GM19193 (cell line): Measurements from ENCODE around the gene LPAR1.

Experiments used
- POLR2A ChIP-seq: IDR thresholded peaks from 4 replicates; pipeline ENCODE4 v1.6.1; 2011; ENCODE audit not compliant: insufficient read depth, insufficient read length; ENCODE audit errors: extremely low read depth

LPAR1 gene

DNA sequence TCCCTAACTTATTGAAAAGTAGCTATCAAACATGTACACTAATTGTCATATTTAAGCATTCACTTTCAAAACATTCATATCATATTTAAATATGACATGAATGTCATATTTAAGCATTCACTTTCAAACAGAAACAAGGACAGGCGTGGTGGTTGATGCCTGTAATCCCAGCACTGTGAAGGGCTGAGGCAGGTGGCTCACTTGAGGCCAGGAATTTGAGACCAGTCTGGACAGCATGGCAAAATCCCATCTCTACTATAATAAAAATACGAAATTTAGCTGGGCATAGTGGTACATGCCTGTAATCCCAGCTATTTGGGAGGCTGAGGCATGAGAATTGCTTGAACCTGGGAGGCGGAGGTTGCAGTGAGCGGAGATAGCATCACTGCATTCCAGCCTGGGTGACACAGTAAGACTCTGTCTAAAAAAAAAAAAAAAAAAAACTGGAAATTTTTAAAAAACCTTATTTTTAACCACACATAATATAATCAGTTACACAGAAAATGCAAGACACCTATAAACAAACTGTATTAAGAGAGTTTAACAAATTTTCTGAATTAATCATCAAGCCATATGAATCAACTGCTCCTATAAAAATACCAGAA is 88.1 kb downstream of the LPAR1 start:
- no peak for TF ChIP-seq POLR2A

DNA sequence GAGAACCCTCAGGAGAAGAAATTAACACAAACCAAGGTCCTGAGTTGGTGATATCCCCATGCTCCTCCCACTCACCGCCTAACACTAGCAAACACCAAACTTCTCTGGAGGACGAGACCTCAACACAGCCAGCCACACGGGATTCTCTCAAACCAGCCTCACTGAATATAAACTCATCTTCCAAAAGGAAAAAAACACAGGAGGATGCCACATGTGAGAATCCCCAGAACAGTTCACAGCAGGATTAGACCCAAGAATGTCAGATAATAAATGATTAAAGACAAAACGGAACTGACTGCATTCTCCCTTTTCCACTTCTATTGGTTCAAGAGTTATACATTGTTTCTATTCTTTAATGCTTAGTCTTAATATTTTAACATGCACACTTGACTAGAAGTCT is 89.2 kb downstream of the LPAR1 start:
- TF ChIP-seq POLR2A = no peak

DNA sequence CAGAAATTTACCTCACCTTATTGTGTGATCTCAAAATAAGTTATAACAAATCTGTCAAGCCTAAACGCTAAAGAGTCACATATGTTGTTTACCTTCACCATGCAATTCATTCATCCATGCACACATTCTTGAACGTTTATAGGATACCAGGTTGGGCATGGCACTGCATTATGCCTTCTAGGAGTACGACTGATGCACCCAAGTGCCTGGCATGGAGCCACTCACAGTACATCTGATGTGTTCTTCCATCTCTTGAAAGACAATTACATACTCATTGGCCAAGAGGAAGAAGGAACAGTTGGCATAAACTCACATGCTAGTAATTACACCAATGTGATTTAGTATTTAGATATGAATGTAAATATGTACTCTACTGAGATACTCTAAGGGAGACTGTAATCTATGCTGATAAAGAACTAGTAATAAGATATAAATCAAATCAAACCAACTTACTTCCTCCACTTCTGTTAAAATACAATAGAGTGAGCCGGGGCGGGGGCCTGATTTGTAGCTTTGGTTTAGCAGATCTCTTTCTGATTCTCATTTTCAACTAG is 90.7 kb downstream of the LPAR1 start:
- TF ChIP-seq POLR2A = no peak

DNA sequence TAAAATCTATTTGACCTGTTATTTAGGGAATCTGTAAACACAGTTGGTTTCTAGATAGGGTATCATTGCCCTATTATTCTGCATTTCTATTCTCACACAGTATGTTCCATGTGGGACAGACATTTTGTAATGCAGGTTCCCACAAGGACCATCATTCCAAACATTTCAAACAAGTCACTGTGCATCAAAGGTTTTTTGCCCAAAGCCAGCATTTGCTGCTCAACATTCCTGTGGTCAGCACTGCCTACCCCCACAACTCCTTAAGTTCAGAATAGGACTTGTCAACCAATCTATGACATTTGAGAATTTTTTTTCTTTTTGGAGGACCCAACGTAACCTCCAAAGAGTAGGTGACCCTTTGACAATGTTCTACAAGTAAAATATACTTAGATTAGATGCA is 95.7 kb downstream of the LPAR1 start:
- no peak for TF ChIP-seq POLR2A

DNA sequence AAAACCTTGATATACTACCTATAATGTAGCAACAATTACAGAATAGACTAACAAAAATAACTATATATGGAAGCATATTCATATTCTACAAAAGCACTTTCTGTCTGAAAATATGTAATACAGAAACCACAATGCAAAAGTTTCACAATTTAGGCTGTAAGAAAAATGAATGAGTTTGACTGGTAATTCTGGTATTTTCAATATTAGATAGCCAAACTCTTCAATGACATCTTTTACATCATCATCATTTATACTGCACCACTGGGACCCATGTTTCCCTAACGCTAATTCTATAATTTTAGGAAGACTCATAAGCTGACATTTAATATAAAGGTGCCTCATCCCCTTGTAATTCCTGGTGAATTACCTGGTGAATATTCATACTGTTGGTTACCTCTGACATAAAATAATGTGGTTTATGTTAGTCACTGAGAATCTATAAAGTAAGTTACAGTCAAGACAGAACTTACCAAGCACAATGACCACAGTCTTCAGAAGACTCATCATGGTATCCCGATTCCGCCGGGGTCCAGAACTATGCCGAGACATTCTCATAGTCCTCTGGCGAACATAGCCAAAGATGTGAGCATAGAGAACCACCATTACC is 97.2 kb downstream of the LPAR1 start:
- no peak for TF ChIP-seq POLR2A

DNA sequence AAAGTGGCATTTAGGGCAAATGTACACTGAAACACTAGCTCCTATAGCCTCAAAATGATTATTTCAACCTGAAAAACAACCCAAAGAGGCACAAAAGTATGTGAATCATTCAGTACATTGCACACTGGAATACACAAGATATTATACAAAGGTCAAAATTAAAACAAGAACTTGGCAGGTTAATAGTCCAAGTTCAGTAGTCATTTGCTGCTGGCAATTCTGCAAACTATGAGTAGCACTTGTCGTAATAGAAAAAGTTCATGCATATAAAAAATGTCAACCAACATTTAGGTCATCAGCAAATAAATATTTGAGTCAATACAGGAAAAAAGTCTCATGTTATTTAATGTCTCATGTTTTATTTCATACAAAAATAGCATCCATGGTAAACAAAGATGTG is 98.7 kb downstream of the LPAR1 start:
- TF ChIP-seq POLR2A = no peak

DNA sequence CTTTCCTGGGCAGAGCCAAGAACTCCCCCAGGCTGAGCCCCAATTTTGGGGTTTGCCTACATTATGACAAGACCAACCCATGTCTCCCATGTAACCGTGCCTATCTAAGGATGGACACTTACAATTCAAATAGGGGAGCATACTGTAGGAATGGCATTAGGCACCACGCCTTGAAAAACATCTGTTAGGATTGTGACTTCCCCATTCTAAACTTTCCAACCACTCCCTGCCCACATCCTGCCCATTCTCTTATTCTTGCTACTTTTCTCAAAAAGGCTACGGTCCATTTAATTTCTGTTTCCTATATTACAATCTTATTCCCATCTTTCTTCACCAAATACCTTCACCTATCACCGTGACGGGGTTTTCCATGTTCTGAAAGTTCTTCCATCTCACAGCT is 99.2 kb downstream of the LPAR1 start:
- no peak for TF ChIP-seq POLR2A

DNA sequence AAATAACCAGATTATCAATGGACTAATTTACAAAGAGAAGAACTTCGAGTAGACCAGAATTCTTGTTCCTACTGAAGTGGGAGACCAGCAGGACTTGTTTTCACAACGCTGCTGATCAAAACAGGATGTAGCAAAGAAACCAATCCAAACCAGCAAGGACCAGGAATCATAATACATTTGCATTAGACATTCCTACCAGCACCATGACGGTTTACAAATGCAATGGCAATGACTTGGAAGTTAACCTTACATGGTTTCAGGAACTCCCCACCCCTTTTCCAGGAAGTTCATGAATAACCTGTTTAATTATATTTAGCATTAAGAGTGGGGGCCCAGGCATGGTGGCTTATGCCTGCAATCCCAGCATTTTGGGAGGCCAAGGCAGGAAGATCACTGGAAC is 100.0 kb downstream of the LPAR1 start:
- TF ChIP-seq POLR2A = no peak

DNA sequence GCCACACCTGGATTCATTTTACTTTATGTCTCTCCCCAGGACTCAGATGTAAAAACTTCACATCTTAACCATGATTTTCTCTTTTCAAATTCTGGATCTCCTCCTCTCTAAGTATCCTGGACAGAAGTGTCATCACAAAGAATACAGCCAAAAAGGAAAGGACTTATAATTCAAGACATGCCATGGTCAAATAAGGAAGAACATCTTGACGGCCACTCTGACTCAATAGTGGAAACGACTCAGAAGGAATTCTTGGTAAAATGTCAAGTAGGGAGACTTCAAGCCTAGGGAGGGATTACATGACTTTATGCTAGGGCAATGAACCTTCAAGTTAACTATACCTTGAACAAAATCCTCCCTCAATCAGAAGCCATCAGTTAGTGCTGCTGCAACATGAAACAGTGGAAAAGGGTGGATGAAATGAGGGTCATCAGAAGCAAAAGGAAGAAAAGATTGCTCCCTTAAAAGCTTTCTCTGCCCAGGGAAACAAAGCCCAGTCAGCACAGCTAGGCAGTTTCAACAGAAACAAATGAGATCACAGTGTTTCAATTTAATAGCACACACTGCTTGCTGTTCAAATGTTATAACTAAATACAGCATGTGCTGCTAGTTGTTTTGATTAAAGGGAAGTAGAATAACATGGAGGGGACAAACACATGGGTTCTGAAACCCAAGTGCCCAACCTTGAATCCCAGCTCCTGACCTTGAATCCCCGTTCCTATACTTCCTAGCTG is 101.4 kb downstream of the LPAR1 start:
- TF ChIP-seq POLR2A = no peak

DNA sequence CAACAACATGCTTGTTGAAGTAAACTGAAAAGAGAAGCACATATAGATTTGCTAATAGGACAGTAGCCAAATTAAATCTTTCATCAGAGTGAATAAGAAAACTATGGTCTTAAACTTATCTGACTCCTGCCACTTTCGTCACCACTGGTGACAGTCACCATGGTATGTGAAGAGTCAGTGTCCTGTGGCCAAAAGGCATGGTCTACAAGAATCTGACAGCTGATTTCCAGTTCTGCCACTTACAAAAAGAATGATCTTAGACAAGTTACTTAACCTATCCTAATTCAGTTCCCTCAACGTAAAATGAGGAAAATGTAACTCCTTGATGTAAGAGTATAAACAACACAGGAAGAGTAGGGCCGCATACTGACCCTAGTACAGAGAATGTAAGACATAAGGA is 102.0 kb downstream of the LPAR1 start:
- TF ChIP-seq POLR2A = no peak

DNA sequence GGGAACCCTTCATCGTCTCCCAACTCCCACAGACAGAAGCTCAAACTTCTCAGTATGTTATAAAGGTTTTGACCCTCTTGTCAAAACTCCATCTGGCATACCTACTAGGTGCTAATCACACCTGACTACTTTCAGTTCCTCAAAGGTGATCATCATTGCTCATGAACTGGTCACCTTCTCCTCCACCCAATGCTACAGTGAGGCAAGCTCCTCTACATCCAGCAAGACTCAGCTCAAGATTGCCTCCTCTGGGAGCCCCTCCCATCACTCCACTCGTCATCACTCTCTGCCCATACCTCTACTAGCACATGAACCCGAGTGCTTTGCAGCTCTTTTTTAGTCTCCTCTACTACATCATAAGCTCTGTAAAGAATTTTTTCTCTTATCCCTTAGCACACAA is 102.4 kb downstream of the LPAR1 start:
- no peak for TF ChIP-seq POLR2A

DNA sequence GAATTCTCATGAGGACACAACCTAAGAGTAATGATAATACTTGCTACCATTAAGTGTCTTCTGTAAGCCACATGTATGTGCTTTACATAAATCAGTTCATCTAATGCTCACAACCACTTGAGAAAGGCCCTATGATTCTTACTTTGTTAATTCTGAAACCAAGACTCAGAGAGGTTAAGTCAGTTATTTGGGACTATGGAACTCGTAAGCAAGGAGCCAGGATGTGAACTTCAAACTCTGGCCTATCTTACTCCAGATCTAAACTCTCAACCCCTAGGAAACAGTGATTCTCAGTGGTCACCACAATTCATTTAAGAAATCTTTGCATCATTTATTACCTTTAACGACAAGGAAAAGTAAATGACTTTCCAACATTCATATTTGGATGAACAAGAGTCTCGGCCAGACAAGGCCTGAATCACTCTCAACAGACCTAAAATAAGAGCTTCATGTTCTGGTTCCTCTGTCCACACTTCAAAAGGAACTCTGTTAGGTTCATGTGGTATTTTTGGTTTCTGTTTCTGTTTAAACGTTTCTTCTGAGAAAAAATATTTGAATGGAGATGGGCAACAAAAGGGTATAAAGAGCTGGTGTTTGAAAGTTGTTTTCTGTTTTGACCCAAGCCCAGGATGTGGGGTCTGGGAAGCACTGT is 104.8 kb downstream of the LPAR1 start:
- no peak for TF ChIP-seq POLR2A

DNA sequence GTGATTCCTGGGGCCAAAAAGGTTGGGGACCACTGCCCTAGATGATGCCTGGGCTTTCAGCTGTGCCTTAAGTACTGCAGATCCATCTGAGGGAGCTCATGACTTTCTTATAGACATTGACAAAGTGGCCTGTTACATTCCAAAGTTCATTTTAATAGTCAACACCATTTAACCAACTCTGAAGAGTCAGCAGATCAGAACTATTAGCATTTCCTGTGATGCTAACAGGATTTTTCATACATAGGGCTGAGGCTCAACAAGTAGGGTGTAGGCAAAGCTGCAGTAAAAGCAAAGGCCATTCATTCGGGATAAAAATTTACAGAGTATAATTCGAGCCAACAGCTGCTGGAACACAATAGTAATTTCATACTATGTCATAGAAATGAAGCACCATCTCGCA is 105.4 kb downstream of the LPAR1 start:
- no peak for TF ChIP-seq POLR2A

DNA sequence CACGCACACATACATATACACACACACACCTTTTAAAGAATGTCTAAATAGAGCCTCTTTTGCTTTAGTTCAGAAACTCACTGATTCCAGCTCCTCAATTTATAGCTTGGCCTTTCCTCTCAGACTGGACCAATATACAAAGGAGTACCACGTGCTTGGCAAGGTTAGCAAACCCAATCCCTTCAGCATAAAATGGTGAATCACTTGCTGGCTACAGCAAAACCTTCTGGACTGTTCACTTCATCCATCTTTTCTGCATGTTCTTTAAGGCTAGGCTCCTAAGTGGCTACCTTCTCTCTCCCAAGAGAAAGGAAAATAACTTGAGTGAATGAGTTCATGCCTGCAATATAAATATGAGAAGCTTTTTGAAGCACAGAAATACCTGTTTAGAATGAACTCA is 109.7 kb downstream of the LPAR1 start:
- no peak for TF ChIP-seq POLR2A

DNA sequence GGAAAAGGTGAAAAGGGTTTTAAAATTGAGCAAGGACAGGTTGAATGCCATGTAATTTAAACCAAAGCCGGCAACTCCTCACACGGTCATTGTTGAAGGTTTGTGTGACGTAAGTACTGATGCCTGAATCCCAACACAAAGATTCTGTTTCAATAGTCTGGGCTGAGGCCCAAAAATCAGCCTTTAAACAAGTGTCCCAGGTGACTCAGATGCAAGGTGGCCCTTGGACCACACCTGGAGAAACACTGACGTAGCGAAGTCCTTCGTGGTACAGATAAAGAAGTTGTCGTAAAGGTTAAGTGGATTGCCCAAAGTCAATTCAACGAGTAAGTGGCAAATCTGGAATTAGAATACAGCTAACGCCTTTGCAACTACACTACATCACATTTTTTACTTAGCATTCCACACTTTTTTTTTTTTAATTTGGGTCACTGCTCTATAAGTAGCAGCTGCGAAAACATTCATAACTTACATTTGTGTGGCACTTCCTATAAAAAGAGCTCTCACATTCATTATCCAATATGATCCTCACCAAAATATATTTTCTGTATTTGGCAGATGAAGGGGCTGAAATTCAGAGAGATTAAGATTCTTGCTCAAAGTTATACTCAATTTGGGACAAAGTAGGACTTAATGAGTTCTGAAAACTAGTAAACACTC is 111.3 kb downstream of the LPAR1 start:
- no peak for TF ChIP-seq POLR2A
